GM23248 (cell line): Measurements from ENCODE around the gene RSPH10B.

Experiments used
- EZH2 ChIP-seq: fragments of 200-600 bp; sonication (generic); IDR thresholded peaks from 2 replicates; pipeline ENCODE4 v1.6.1; 2018; ENCODE audit warnings: antibody characterized with exemption, mild to moderate bottlenecking; ENCODE audit not compliant: insufficient read depth, poor library complexity, severe bottlenecking
- EZH2phosphoT487 ChIP-seq: fragments of 200-600 bp; sonication (generic); IDR thresholded peaks from 2 replicates; pipeline ENCODE4 v1.6.1; 2018; ENCODE audit warnings: antibody characterized with exemption, moderate library complexity, mild to moderate bottlenecking, low read depth; ENCODE audit not compliant: insufficient read depth

GRCh38 chr7:6012355-6013104, 42.0 kb upstream of the RSPH10B start:
- TF ChIP-seq EZH2 (no peak), EZH2phosphoT487 (no peak)
